Astrocyte of the cerebellum (primary cell): ENCODE data around the gene STOML2.
A peak's percentile ranks its signal among the peaks of the same experiment; 100 is the strongest.
"Not testable (repeated sequence)": the region's sequence is repeated elsewhere in the genome, so short reads cannot be mapped to it uniquely, and the experiment has no call there.

ENCODE experiments used
- DNase-seq: peaks from one replicate; pipeline ENCODE4 v3.0.0-alpha.2; 2011; ENCODE audit warnings: low read depth
- H3K4me3 ChIP-seq: 2 replicates; pipeline ENCODE4 v1.5.1; 2011; ENCODE audit warnings: mild to moderate bottlenecking, low read depth, low read length, moderate library complexity
- CTCF ChIP-seq: IDR thresholded peaks from 2 replicates; pipeline ENCODE4 v1.5.1; 2012; ENCODE audit warnings: low read length, low read depth, moderate library complexity, mild to moderate bottlenecking; ENCODE audit errors: missing control alignments
- in situ Hi-C: cut with HindIII; loops from 2 replicates; pipeline ENCODE4 v1.10.0; 2017; ENCODE audit warnings: low sequenced_read_pairs

STOML2 gene

GRCh38 chr9:35102769-35103659, at the start of gene STOML2:
Gene STOML2, minus strand, starts transcription at chr9:35103131. Its CDS starts 37 bp downstream, at chr9:35103094.
- DNase-seq: peak; percentile 95
- in situ Hi-C loops: no loop called here
- H3K4me3 ChIP-seq: peak within 1 kb of the TSS; percentile 76

GRCh38 chr9:35147941-35148563, 45.1 kb upstream of the STOML2 start:
- DNase-seq, in situ Hi-C loops, H3K4me3 ChIP-seq: not testable (repeated sequence)

More at GRCh38 chr9:35102769-35103659, at the start of gene STOML2:
- TF ChIP-seq CTCF: no peak

- no peak overlapping the region for H3K4me3 ChIP-seq
- no peak for TF ChIP-seq CTCF
- DNase-seq: no peak
- in situ Hi-C loops: no loop called here
Measured at GRCh38 chr9:35142037-35142436, 39.1 kb upstream of the STOML2 start.

GRCh38 chr9:35140093-35140492, 37.2 kb upstream of the STOML2 start:
- in situ Hi-C loops: no loop called here
- DNase-seq: no peak
- H3K4me3 ChIP-seq: no peak overlapping the region
- no peak for TF ChIP-seq CTCF

- in situ Hi-C loops: no loop called here
- no peak for TF ChIP-seq CTCF
- no peak for DNase-seq
- H3K4me3 ChIP-seq: no peak overlapping the region
Measured at GRCh38 chr9:35136866-35137265, 33.9 kb upstream of the STOML2 start.

- no peak overlapping the region for H3K4me3 ChIP-seq
- in situ Hi-C loops: no loop called here
- DNase-seq: no peak
- no peak for TF ChIP-seq CTCF
Measured at GRCh38 chr9:35135988-35136387, 33.1 kb upstream of the STOML2 start.

- no peak for DNase-seq
- in situ Hi-C loops: no loop called here
- TF ChIP-seq CTCF: no peak
- H3K4me3 ChIP-seq: no peak overlapping the region
Measured at GRCh38 chr9:35134920-35135319, 32.0 kb upstream of the STOML2 start.
